Nephron (organoid): ENCODE results near the gene TLX1.

Experiments used
- H3K27ac Mint-ChIP-seq, 3 experiments: 2 replicates each; pipeline ENCODE4 v1.8.0; 2020; ENCODE audit warnings: mixed read lengths in 3 of 3, mild to moderate bottlenecking in 2 of 3, moderate library complexity in 1 of 3
- H3K27me3 Mint-ChIP-seq: 2 replicates; pipeline ENCODE4 v1.8.0; 2021; ENCODE audit warnings: low read depth, mild to moderate bottlenecking, moderate library complexity, mixed read lengths
- H3K36me3 Mint-ChIP-seq: 2 replicates; pipeline ENCODE4 v1.8.0; 2020; ENCODE audit warnings: low read depth, mixed read lengths
- H3K4me1 Mint-ChIP-seq: 2 replicates; pipeline ENCODE4 v1.8.0; 2020; ENCODE audit warnings: mixed read lengths
- H3K4me3 Mint-ChIP-seq, 3 experiments: 2 replicates each; pipeline ENCODE4 v1.8.0; 2020; ENCODE audit warnings: mild to moderate bottlenecking in 3 of 3, mixed read lengths in 3 of 3, moderate library complexity in 2 of 3
- H3K9me3 Mint-ChIP-seq: 2 replicates; pipeline ENCODE4 v1.8.0; 2020; ENCODE audit warnings: mixed read lengths
- TF ChIP-seq, protein P1 (sequence below), 3 experiments: fragments of 200-600 bp; sonication (generic); IDR thresholded peaks; one replicate each; pipeline ENCODE4 v1.5.0; 2021; ENCODE audit warnings: antibody characterized with exemption in 3 of 3; ENCODE audit not compliant: unreplicated experiment in 3 of 3

Gene TLX1

GRCh38 chr10:101121654-101122031 is 9.5 kb upstream of the TLX1 start:
- TF ChIP-seq, protein P1, sequence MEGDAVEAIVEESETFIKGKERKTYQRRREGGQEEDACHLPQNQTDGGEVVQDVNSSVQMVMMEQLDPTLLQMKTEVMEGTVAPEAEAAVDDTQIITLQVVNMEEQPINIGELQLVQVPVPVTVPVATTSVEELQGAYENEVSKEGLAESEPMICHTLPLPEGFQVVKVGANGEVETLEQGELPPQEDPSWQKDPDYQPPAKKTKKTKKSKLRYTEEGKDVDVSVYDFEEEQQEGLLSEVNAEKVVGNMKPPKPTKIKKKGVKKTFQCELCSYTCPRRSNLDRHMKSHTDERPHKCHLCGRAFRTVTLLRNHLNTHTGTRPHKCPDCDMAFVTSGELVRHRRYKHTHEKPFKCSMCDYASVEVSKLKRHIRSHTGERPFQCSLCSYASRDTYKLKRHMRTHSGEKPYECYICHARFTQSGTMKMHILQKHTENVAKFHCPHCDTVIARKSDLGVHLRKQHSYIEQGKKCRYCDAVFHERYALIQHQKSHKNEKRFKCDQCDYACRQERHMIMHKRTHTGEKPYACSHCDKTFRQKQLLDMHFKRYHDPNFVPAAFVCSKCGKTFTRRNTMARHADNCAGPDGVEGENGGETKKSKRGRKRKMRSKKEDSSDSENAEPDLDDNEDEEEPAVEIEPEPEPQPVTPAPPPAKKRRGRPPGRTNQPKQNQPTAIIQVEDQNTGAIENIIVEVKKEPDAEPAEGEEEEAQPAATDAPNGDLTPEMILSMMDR (IDR thresholded peaks at IDR 0.05; ENCODE audit: unreplicated experiment in 3 of 3): no peak
- Mint-ChIP-seq H3K27ac (no peak overlapping the region), H3K36me3 (no peaks in the 10 kb centered on the region), H3K4me1 (peaks cover 24% of the 10 kb centered on the region), H3K4me3 (no peak overlapping the region), H3K9me3 (no peaks in the 10 kb centered on the region), H3K27me3 (peaks cover 100% of the 10 kb centered on the region)

DNA sequence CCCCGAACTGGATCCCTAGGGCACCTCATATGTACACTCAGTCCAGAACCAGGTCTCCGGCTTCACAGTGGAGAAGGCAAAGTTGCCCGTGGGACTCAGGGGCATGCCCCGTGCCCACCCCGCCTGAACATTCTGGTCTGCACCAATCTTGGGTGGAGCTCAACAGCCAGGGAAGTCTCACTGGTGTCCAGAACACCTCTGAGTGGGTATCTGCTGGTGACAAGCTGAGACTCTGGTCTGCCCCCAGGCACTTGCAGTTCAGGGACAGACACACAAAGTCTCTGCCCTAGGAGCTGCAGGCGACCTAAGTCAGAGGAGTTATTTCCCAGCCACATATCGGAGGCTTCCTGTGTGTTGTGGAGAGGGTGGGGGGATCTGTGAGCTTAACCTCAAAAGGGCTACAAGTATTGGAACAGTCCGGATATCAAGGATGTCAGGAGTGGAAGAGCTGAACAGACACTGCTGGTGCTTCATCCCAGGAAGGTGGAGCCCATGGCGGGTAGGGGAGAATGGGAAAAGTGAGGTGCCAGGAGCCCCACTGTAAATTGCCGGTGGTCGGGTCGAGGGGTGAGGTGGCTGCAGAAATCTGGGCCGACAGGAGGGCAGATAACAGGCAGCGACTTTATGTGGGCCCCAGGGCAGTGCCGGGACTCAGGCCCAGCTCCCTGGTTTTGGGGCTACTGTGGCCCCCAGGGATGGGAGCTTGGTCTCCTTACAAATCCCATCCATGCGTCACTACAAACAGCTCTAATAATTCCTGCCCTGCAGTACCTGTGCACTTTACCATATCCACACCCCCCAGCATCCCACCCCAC is 8.6 kb upstream of the TLX1 start:
- Mint-ChIP-seq H3K9me3 (no peaks in the 10 kb centered on the region), H3K4me1 (peaks cover 24% of the 10 kb centered on the region), H3K27ac (no peak overlapping the region), H3K27me3 (peaks cover 100% of the 10 kb centered on the region), H3K36me3 (no peaks in the 10 kb centered on the region), H3K4me3 (peak overlapping the region; percentile 6 to 48 (median 8))
- TF ChIP-seq, protein P1 (IDR thresholded peaks at IDR 0.05; ENCODE audit: unreplicated experiment in 3 of 3): no peak

DNA sequence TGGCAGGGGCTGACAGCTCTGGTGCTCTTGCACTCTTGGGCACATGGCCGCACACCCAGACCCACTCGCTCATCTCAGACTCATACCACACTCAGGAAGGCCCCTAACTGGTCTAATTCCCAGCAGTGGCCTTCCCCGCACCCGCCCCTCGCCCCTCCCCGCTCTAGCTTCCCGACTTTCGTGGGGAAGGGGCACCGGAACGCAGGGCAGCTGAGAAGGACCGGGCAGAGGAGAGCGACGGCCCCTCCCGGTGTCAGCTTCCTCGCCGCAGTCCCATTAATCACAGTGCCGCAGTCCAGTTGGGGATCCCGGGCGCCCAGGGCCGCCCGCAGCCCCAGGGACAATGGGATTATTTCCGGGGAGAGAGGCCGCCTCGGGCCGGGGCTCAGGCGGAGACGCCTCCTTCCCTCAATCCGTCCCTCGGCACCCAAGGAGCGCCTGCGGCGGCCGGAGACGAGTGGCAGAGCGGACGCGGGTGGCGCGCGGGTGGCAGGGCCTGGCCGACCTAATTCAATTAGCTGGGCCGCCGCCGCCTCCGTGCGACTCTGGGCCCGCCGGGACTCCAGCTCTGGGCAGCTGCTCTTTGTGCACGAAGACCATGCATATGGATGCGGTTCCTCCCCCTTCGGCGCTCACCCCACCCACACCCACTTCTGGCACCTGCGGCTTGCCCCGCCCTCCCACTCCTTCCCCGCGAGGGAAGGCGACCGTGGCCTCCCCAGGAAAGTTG is 7.8 kb upstream of the TLX1 start:
- Mint-ChIP-seq H3K27ac (no peak overlapping the region), H3K27me3 (peaks cover 100% of the 10 kb centered on the region), H3K9me3 (no peaks in the 10 kb centered on the region), H3K36me3 (no peaks in the 10 kb centered on the region), H3K4me1 (peaks cover 24% of the 10 kb centered on the region), H3K4me3 (peak overlapping the region in 2 of 3 experiments; percentile 32 to 48)
- TF ChIP-seq, protein P1 (IDR thresholded peaks at IDR 0.05; ENCODE audit: unreplicated experiment in 3 of 3): no peak

- no peaks in the 10 kb centered on the region for H3K9me3 Mint-ChIP-seq
- TF ChIP-seq, protein P1 (IDR thresholded peaks at IDR 0.05; ENCODE audit: unreplicated experiment in 3 of 3): no peak
- peaks cover 3% of the 10 kb centered on the region for H3K36me3 Mint-ChIP-seq
These were observed 7.1 kb upstream of the TLX1 start for GRCh38 chr10:101123815-101124617.

DNA sequence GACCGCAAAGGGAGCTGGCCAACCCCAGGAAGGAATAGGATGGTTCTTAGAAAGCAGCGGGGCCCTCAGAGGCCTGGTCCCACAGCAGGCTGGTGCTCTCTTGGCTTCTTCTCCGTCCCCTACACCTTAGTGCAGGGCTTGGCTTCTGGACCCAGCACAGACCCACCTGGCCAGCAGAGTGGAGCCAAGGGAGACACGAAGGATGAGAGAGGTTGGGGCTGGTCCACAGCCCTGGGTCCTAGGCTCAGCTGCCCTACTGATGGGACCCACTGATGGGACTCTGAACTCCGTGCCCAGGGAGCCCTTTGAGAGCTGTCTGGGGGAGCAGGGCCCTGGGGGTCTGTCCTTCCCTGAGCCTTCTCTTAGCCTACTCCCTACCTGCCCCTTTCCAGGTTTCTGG is 6.2 kb upstream of the TLX1 start:
- Mint-ChIP-seq H3K4me1 (peaks cover 27% of the 10 kb centered on the region), H3K9me3 (no peaks in the 10 kb centered on the region), H3K27me3 (peaks cover 100% of the 10 kb centered on the region), H3K36me3 (peaks cover 3% of the 10 kb centered on the region), H3K4me3 (no peak overlapping the region), H3K27ac (no peak overlapping the region)
- TF ChIP-seq, protein P1 (IDR thresholded peaks at IDR 0.05; ENCODE audit: unreplicated experiment in 3 of 3): no peak

More at GRCh38 chr10:101123815-101124617, 7.1 kb upstream of the TLX1 start:
- peak overlapping the region; percentile 2 to 49 (median 32) for H3K4me3 Mint-ChIP-seq
- H3K27me3 Mint-ChIP-seq: peaks cover 100% of the 10 kb centered on the region
- no peak overlapping the region for H3K27ac Mint-ChIP-seq
- peaks cover 24% of the 10 kb centered on the region for H3K4me1 Mint-ChIP-seq
